SU-DHL-6 (cell line): ENCODE data around the gene EDIL3.

Experiments used
- CTCF ChIP-seq: fragments of 200-600 bp; sonication (generic); IDR thresholded peaks from one replicate; pipeline ENCODE4 v1.5.1; 2017; ENCODE audit warnings: antibody characterized with exemption, mild to moderate bottlenecking, low read length, moderate library complexity; ENCODE audit not compliant: insufficient read depth, poor library complexity, severe bottlenecking
- EZH2phosphoT487 ChIP-seq: fragments of 200-600 bp; sonication (generic), shearing (Covaris generic); conservative IDR thresholded peaks from 2 replicates; pipeline ENCODE4 v1.6.1; 2018; ENCODE audit warnings: mild to moderate bottlenecking, antibody characterized with exemption, low read length, moderate library complexity, mixed read lengths

- TF ChIP-seq CTCF (no peak), EZH2phosphoT487 (no peak)
Measured at GRCh38 chr5:84080908-84081307, 303.8 kb downstream of the EDIL3 start.
